NCI-H460 (cell line): ENCODE measurements around the gene STX8. TPM values are rescaled to one million over a fixed set of nuclear protein-coding genes. Genes with fewer than 3 reads are reported as not detected.

Experiments
- DNase-seq: peaks from one replicate; pipeline ENCODE4 v3.0.0-alpha.2; 2016; ENCODE audit warnings: low read depth; ENCODE audit errors: extremely low read depth
- total RNA-seq: library from RNA; depleted of rRNA; stranded (reverse); fragments of >200 nt; shearing (Covaris generic); gene quantifications from 2 replicates; pipeline ENCODE4 v1.2.3, GENCODE V29; 2014

STX8 gene
- total RNA-seq, 1 experiment from 2014 or later, result 108 TPM

DNA sequence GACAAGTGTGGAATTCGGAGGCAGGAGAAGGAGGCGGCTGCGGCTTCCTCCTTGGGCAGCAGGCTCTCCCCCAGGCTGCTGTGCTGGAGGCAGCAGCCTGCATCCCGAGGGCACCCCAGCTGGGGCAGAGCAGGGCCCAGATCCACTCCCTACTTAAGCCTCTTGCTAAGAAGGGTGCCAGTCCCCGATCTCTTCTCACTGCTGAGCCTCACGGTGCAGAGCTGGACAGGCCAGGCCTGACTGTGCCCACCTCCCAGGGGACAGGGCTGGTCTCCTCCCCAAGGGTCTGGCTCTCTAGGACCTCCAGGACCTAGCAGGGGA is 343.5 kb downstream of the STX8 start:
- no peak for DNase-seq

DNA sequence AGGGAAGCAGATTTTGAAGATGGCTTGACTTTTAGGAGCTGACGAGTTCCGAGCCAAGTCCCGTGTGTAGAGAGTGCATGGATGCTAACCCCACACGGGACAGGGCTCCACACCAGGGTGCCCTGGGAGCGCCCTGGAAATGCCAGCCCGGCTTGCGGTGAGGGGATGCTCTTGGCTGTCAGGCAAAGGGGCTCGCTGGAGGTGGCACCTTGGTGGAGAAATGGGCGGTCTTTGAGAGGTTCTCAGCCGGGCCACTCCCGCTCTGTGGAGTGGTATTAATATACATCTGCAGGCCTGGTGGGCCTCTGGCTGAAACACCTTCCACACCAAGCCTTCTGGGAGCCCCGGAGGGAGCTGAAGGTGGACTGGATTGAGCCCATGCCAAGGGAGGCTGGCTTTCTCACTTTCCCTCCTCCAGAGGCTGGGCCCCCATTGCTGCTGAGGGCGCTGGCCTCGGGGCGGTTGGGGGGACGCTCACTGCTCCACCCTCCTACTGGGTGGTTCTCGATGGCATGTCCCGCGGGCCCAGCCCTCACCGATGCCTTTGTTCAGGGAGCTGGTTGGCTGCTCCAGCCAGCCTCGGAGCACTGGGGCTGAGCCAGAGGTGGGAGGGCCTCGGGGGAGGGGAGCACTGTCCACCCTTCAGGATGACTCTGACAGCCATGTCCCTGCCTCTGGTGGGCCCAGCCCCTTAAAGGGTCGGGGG is 344.0 kb downstream of the STX8 start:
- DNase-seq, result no peak

DNA sequence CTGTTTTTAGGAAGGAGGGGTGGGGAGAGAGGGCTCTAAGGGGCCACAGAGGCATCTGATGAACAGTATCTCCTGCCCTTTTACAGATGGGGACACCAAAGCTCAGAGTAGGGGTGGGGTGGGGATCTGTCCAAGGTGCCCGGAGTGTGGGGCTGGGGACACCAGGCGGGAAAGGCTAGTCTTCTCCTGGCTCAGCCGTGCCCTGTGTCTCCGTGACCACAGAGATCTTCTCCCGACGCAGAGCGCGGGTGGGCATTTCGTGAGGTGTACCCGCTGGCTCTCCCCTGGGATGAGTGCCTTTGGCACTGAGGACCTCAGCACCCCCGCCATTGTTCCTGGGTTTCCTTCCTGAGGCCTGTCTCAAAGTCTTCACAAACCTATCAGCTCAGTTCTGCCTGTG is 344.8 kb downstream of the STX8 start:
- no peak for DNase-seq

DNA sequence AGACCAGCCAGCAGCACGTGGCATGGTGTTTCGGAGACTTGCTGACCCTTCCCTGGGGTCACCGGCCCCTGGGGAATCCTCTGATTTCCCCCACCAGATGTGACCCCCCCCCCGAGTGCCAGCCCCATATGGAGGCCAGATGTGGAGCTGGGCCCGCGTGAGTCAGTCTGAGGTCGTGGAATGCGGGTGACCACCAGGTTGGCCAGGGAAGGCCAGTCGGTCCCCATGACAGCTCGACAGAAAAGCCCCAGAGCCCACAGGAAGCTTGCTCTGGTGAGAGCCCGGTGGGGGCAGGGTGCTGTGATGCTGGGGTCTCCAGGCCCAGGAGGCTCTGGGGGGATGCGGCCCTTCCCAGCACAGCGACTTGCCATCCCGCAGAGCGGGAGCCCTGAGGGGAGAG is 345.3 kb downstream of the STX8 start:
- no peak for DNase-seq

DNA sequence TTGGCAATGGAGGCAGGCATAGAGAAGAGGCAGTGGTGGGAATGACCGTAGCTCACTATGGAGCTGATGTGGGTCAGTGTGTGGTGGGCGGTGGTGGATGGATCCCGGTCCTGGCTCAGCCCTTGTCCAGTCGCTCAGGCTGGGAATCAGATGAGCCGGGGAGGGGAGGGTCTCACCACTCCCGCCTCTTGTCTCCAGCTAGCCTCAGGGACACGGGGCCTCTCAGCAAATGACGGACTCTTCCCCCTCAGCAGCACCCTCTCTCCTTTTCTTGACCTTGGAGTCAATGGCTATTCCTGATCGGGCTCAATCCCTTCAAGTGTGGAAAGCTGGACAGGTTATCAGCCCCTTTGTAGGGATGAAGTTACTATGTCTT is 345.8 kb downstream of the STX8 start:
- no peak for DNase-seq

DNA sequence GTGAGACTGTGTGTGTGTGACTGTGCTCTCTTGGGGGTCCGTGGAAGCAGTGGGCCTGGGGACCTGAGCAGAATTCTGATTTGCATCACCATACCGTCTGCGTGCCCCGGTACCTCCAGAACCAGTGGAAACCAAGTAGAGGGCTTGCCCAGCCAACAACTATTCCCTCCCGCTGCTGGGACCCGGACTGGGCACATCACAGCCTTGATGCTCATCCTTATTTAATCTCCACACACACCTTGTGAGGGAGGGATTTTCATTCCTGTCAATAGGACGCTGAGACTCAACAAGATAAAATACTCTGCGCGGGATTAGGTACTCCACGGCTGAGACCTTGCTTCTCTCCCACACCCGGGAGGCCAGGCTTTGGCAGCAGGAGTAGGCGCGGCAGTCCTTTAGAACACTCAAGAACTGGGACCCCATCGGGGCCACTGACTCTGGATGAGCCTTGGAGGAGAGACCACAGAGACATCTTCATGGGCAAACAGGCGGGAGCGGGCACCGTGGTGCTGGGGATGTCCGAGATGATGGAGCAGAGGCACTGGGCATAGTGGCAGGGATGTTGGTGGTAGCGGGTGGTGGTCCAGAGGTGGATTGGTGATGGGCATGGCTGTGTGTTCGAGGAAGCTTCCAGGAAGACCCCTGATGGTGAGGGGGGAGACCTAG is 346.3 kb downstream of the STX8 start:
- DNase-seq, result no peak

DNA sequence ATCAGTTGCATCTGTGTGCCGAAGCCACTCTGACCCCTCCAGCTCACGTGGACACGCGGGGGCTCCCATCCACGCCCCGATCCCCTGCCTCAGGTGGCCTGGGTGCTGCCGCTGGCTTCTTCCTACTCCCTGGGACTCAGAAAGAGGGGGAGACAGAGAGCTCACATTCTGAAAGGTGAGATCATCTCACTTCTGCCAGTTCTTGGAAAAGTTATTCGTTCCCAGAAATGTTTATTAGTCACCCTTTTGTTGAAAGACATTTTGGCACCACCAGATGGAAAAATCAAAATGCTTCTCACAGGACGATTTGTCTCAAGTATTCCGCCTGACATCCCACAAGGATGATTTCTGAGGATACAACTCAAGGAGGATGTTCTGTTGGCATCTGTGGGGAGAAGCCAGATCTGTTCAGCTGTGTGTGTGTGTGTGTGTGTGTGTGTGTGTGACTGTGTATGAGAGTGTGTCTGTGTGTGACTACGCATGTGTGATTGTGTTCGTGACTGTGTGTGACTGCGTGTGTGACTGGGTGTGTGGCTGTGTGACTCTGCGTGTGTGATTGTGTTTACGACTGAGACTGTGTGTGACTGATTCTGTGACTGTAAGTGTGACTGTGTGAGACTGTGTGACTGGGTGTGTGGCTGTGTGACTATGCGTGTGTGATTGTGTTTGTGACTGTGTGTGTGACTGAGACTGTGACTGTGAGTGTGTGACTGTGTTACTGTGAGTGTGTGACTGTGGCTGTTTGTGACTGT is 347.0 kb downstream of the STX8 start:
- no peak for DNase-seq

DNA sequence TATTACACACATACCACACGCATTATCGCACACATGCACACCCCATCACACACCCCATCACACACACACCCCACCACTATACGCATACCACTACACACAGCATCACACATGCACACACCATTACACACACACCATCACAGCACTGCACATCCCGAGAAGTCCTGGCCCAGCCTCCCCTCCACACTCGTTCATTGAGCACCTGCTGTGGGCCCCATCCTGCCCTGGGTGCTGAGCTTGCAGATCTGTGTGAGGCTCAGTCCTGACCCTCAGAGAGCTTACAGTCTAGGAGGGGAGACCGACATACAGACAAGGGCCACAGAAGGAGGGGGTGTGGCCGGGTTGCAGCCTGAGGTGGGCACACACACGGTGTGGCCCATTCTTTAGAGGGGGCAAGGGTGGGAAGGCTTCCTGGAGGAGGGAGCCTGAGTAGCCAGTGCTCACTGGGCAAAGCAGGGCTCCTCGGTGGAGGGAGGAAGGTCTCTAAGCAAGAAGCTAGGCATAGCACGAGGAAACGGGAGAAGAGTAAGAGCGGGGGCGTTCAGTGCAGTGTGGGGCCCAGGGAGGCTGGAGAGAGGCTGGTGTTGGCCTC is 347.7 kb downstream of the STX8 start:
- DNase-seq, result no peak

DNA sequence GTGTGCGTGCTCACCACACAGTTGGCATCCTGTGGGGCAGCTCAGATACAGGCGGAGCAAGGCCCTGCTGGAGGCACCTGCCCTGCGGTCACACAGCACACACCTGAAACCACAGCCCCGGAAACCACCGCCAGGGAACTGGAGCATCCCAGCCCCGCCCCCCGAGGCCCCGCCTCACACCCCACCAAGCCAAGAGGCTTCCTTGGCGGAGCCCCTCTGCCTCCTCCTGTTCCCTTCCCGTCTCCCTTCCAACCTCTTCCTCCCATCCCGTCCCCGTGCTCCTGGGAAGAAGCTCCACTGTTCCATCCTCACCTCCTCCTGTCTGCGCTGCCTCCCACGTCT is 348.9 kb downstream of the STX8 start:
- DNase-seq, result no peak

DNA sequence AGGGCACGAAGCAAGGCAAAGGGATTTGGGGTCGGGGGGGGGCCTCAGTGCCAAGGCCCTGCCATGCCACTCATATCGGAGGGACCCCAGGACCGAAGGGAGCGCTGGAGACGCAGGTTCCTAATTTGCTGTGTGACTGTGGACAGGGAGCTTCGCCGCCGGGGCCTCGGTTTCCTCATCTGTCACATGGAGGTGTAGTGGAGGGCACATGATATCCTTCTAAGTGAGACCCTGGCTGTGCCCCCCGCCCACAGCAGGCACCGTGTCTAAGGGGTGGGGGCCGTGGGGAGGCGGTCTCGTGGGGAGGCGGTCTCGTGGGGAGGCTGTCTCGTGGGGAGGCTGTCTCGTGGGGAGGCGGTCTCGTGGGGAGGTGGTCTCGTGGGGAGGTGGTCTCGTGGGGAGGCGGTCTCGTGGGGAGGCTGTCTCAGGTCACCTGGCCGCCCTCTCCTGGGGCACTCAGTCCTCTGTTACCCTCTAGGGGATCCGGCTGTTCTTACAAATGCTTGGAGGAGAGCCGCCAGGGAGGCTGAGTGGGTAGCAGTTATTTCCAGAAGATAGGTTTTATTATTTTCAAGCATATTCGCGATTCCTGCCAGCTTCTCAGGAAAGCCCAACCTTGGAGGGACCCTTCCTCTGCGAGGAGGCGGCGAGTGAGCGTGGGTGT is 349.4 kb downstream of the STX8 start:
- DNase-seq, result no peak

DNA sequence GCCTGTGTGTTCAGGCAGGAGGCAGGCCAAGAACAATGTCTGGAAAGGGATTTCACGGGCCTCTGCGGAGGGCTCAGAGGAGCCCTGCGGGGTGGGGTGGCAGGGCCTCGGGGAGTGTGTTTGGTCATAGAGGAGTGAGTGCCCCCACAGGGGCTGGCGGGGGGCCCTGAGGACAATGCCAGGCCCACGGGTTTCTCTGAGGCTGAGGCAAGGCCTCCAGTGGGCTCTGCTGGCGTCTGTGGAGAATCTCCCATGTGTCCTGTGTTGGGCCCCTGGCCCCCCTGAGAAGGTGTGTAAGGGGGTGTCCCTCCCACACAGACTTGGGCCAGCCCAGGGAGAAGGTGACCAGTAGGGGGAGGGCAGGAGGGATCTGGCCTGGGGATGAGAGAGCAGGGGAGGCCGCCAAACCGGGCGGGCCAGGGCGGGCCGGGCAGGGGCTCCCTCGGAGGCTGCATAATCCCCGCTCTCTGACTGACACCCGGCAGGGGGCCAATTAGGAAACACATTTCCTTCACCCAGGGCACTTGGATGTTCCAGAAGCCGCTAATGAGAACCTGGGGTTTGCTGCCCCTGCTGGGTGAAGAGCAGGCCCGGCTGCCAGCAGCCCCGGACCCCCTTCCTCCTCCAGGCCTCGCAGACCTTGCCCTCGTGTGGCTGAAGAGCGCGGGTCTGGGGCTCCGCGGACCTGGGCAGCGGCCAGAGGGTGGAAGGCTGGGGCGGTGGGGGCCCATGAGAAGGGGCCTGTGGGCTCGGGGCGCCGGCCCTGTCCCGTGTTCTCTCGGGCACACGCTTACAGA is 350.1 kb downstream of the STX8 start:
- DNase-seq, result no peak

DNA sequence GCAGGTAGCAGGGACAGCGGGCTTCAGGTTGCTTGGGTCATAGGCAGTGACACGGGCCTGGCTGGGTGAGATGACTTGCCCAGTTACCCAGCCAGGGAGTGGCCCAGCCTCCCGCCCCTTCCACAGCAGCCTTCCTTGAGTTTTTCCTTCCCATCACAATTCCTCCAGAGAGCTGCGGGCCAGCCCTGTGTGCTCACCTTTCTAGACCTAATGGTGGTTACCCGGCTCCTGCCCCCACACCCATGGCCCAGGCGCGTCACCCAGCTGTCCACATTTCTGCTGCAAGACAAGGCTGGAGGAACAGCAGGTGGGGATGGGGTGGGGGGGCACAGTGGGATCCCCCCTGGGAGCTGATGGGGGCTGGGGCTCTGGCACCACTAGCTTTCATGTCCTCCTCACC is 351.1 kb downstream of the STX8 start:
- DNase-seq, result no peak

DNA sequence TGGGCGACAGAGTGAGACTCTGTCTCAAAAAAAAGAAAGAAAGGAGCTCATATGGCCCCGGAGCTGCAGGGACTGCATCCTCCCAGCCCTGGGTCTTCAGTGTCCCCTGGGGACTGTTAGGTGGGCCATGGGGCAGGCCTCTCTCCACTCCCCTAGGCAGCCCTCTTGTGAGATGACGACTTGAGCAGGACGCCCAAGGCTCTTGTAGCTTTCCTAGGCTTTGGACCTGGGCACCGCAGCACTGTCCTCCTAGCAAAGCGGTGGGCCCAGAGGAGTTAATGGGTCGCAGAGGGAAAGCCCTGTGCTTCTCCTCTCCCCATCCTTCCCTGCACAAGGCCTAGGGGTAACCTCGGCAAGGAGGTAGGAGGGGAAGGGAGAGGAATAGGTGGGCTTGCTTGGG is 352.1 kb downstream of the STX8 start:
- no peak for DNase-seq

DNA sequence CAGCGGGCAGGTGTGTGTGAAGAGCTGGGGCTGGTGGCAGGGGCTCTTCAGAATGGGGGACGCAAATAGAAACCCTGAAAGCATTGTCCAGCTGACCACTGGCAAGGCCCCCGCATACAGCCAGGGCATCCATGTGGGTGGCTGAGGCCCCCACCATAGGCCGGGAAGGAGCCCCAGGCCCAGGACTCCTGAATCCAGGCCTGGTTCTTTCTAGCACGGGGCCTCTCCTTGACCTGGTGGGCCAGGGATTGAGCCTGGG is 353.8 kb downstream of the STX8 start:
- DNase-seq, result no peak

DNA sequence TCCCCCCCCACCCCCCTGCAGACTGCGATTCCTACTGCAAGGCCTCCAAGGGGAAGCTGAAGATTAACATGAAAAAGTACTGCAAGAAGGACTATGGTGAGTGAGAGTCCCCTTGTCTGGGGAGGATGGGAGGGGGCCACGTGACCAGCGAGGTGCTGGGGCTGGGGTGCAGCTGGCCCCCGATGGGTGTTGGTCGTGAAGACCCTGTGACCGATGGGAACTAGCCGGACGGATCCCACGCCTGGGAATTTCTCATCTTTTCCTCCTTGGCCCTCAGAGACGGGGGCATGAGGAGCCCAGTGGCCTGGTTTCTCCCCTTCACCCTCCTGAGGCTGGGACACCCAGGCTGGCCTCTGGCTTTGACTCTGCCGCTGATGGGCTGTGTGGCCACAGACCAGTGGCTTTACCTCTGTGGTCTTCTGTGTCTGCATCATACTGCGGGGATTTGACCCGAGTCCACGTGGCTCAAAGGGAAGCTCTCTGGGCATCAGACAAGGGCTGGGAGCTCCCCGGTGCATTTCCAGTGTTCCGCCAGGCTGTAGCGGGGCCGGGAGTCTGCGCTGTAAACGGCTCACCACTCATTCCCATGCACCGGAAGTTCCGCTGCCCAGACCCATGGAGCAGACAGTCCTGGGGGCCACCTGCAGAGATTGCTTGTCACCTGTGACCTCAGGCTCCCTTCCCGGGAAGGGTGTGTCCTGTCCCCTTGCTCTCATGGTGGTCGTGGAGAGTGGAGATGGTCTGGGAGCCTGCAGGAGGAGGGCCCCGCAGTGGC is 354.3 kb downstream of the STX8 start:
- DNase-seq, result no peak

DNA sequence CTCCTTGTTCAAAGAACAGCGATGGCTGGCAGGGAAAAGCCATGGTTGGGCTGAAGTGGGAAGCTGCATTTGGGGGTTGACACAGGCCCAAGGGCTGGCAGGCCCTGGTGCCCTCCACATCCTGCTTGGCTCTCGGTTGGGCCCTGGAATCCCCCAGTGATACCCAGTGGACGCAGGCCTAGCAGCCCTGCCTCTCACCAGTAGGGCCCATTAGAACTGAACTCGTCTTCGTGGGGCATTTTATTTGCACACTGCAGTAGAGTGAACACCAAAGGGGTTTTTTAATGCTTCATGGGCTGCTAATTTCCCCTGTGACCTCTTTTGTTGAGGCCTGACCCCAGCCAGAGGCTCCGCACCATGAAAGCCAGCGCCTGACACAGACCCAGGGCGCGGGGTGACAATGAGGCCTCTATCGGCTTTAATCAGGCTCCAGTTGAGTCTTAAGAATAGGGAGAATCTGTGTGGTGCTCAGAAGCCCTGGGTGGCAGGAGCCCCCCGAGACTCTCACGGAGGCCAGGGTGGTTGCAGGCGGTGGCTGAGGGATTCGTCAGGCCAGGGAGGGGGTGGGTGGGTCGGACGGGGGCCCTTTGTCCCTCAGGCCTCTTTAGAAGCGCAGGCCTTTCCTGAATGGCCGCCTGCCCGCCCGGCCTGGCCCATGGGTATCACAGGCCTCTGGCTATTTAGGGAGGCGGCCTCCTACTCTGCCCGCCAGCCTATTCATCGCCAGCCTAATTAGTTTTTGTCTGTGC is 355.0 kb downstream of the STX8 start:
- DNase-seq, result no peak

DNA sequence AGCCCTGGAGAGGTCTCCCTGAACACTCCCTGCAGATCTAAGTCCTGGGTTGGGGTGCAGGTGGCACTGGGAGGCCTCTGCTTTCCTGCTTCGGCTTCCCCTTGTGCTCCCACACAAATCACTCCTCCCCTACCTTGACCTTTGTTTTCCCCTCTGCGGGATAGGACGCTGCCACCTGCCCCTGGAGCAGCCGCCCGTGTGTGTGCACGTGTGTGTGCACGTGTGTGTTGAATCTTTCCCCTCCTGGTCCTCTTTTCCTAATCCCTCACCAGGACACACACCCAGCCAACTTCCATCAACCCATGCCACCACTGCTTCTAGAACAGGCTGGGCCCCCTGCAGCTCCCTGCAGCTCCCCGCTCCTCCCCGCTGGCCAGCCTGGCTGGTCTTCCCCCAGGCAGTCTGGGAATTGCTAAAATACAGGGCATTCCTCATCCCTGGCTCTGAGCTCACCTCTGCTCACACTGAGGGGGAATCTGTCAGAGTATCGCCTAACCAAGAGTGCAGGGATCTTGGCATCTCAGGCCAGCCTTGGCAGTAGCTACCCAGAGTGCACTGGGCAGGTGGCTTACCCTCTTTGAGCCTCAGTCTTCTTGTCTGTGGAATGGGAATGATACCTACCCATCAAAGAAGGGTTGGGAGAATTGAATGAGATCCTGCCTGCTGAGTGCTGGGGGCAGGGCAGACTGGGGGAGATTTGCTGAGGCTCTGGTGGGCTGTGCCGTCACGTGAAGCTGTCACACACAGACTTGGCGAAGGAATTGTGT is 355.8 kb downstream of the STX8 start:
- DNase-seq, result no peak

DNA sequence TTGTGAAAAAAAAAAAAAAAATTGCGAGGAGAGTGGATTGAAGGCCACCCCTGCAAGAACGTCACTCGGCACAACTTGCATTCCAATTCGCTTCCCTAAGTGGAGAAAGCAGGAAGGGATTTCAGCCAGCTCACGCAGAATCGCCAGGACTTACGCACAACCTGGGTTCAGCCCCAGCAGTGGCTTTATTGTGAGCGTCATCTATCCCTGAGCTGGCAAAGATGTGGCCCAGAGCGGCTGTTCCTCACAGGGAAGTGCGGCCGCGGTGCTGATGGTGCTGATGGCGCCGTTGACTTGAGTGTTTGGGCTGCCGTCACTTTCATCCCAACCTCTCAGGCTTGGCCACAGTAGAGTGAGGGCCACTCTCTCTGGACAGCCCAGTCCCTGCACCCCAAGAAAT is 356.7 kb downstream of the STX8 start:
- no peak for DNase-seq
